ENCODE measurements around the gene DUS1L. TPM values are rescaled to one million over a fixed set of nuclear protein-coding genes. Genes with fewer than 3 reads are reported as not detected.

DUS1L gene
- polyA plus RNA-seq, 1 of the 3 experiments (the other 2 are of a cell fraction) = 163 TPM

- Histone ChIP-seq H3K27me3 (ENCODE audit: insufficient read depth) (no peaks in the 10 kb centered on the region), H3K9ac (peak within 1 kb of the TSS; percentile 86), H3K27ac (ENCODE audit: low read depth in 2 of 2, low read length in 1 of 2) (peak within 1 kb of the TSS; percentile 41 to 69), H3K4me2 (peak within 1 kb of the TSS; percentile 99), H4K20me1 (ENCODE audit: insufficient read depth) (peaks cover 17% of the 10 kb centered on the region), H3K36me3 (replicated peaks in 1 of 2; ENCODE audit: control insufficient read depth in 1 of 2, insufficient read depth in 2 of 2, low read length in 1 of 2) (peaks cover 7 to 18% of the 10 kb centered on the region in 2 experiments), H3K4me1 (ENCODE audit: control insufficient read depth in 1 of 2, insufficient read depth in 2 of 2, low read depth in 1 of 2, low read length in 1 of 2) (peaks cover 18 to 36% of the 10 kb centered on the region in 2 experiments; a peak in 3 of 4 replicates), H3K79me2 (ENCODE audit: insufficient read depth) (peaks cover 35% of the 10 kb centered on the region), H3K9me3 (no peaks in the 10 kb centered on the region), H3K4me3 (ENCODE audit: low read depth in 2 of 2, low read length in 1 of 2) (peak within 1 kb of the TSS; percentile 88 to 92), H3F3A (replicated peaks; ENCODE audit: insufficient read depth) (peaks cover 26% of the 10 kb centered on the region), H2AFZ (ENCODE audit: low read depth) (peak within 1 kb of the TSS; percentile 84), H3K9me2 (no peaks in the 10 kb centered on the region)
- DNase-seq = peak; percentile 100
- ChIA-PET CTCF (interaction anchor here (1.0 to 35.7 kb wide), 17 partner anchors 8 to 153 kb away, joined by 3 to 1216 read pairs (median 43); partner anchors contain the start of genes ARHGDIA, ASPSCR1, DCXR and FASN), POLR2A (interaction anchor here (1.0 to 4.2 kb wide), 10 partner anchors 8 to 95 kb away, joined by 3 to 41 read pairs (median 4); partner anchors contain the start of genes DCXR, FASN, MAFG and NOTUM)
- WGBS (ENCODE audit: low lambda C conversion rate) = 2% methylated on average over 9 of the region's 42 CpGs
- TF ChIP-seq RXRA (IDR thresholded peaks at IDR 0.05; ENCODE audit: borderline replicate concordance, low read depth) (no peak), GABPA (IDR thresholded peaks at IDR 0.05; ENCODE audit: low read depth) (no peak; the same call in 1 of the 2 replicates), YY1 (IDR thresholded peaks at IDR 0.05; ENCODE audit: low read depth) (no peak), NFIC (IDR thresholded peaks at IDR 0.05; ENCODE audit: borderline replicate concordance) (no peak), EP300 (IDR thresholded peaks at IDR 0.05; ENCODE audit: borderline replicate concordance in 1 of 2, low read depth in 1 of 2, low read length in 1 of 2) (no peak), RAD21 (IDR thresholded peaks at IDR 0.05; ENCODE audit: low read length) (no peak), RFX5 (IDR thresholded peaks at IDR 0.05; ENCODE audit: low read length) (peak; percentile 82), CTCF (IDR thresholded peaks at IDR 0.05) (no peak), FOXM1 (IDR thresholded peaks at IDR 0.05; ENCODE audit: low read depth) (no peak), ELF1 (IDR thresholded peaks at IDR 0.05) (peak; percentile 93), MXI1 (IDR thresholded peaks at IDR 0.05; ENCODE audit: low read depth, low read length) (no peak), NRF1 (IDR thresholded peaks at IDR 0.05; ENCODE audit: low read depth, low read length) (peak; percentile 74), CHD2 (IDR thresholded peaks at IDR 0.05; ENCODE audit: low read length, partially characterized antibody) (peak; percentile 95), GATA2 (CRISPR knock-in tag; IDR thresholded peaks at IDR 0.05) (no peak), SIN3A (IDR thresholded peaks at IDR 0.05; ENCODE audit: borderline replicate concordance, low read depth, low read length) (no peak), SMC3 (IDR thresholded peaks at IDR 0.05; ENCODE audit: low read depth, low read length) (no peak), FOXJ3 (CRISPR knock-in tag; IDR thresholded peaks at IDR 0.05) (no peak), RCOR1 (IDR thresholded peaks at IDR 0.05; ENCODE audit: low read length) (no peak), TAF1 (IDR thresholded peaks at IDR 0.05; ENCODE audit: borderline replicate concordance, low read depth, low read length) (no peak), MEF2A (IDR thresholded peaks at IDR 0.05; ENCODE audit: borderline replicate concordance, low read depth) (no peak)
- TF ChIP-seq, protein P1, sequence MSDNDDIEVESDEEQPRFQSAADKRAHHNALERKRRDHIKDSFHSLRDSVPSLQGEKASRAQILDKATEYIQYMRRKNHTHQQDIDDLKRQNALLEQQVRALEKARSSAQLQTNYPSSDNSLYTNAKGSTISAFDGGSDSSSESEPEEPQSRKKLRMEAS (IDR thresholded peaks at IDR 0.05; ENCODE audit: low read depth) = no peak
- TF ChIP-seq, protein P2, sequence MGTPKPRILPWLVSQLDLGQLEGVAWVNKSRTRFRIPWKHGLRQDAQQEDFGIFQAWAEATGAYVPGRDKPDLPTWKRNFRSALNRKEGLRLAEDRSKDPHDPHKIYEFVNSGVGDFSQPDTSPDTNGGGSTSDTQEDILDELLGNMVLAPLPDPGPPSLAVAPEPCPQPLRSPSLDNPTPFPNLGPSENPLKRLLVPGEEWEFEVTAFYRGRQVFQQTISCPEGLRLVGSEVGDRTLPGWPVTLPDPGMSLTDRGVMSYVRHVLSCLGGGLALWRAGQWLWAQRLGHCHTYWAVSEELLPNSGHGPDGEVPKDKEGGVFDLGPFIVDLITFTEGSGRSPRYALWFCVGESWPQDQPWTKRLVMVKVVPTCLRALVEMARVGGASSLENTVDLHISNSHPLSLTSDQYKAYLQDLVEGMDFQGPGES (IDR thresholded peaks at IDR 0.05; ENCODE audit: low read depth, low read length) = peak; percentile 92
- TF ChIP-seq, protein P3, sequence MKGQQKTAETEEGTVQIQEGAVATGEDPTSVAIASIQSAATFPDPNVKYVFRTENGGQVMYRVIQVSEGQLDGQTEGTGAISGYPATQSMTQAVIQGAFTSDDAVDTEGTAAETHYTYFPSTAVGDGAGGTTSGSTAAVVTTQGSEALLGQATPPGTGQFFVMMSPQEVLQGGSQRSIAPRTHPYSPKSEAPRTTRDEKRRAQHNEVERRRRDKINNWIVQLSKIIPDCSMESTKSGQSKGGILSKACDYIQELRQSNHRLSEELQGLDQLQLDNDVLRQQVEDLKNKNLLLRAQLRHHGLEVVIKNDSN (IDR thresholded peaks at IDR 0.05; ENCODE audit: borderline replicate concordance, low read depth) = no peak
- TF ChIP-seq, protein P4, sequence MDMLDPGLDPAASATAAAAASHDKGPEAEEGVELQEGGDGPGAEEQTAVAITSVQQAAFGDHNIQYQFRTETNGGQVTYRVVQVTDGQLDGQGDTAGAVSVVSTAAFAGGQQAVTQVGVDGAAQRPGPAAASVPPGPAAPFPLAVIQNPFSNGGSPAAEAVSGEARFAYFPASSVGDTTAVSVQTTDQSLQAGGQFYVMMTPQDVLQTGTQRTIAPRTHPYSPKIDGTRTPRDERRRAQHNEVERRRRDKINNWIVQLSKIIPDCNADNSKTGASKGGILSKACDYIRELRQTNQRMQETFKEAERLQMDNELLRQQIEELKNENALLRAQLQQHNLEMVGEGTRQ (IDR thresholded peaks at IDR 0.05; ENCODE audit: borderline replicate concordance, low read depth, low read length) = no peak
Measured at GRCh38 chr17:82022981-82023446, 42.6 kb downstream of the DUS1L start, which contains the start of gene LRRC45. Gene LRRC45 (plus strand): TSS chr17:82023305. CDS start chr17:82023644, 339 bp downstream.
